Stimulated activated CD8-positive, alpha-beta memory T cell treated with anti-CD3 and anti-CD28 coated beads, Interleukin-12 subunit alpha, Interleukin-12 subunit beta, amount 100 ng/mL, for 4 hours (primary cell): ENCODE results near the gene MAP9.
A peak's percentile ranks its signal among the peaks of the same experiment; 100 is the strongest.
"Not testable (repeated sequence)": the region's sequence is repeated elsewhere in the genome, so short reads cannot be mapped to it uniquely, and the experiment has no call there.

Experiments used
- DNase-seq: peaks from one replicate; pipeline ENCODE4 v3.0.0-alpha.2; 2020; ENCODE audit warnings: low read depth

MAP9 gene

GRCh38 chr4:155376387-155377268 is at the start of gene MAP9:
MAP9 (minus strand) TSS chr4:155376965; CDS start chr4:155375850, 1,115 bp downstream.
- peak; percentile 75 for DNase-seq

GRCh38 chr4:155424778-155425177 is 48.0 kb upstream of the MAP9 start:
- not testable (repeated sequence) for DNase-seq

- no peak for DNase-seq
These were observed 46.9 kb upstream of the MAP9 start for GRCh38 chr4:155423671-155424070.

GRCh38 chr4:155419266-155419665 is 42.5 kb upstream of the MAP9 start:
- no peak for DNase-seq

GRCh38 chr4:155415662-155416061 is 38.9 kb upstream of the MAP9 start:
- DNase-seq: no peak

GRCh38 chr4:155413451-155413850 is 36.7 kb upstream of the MAP9 start:
- DNase-seq: no peak

- DNase-seq: no peak
These were observed 34.8 kb upstream of the MAP9 start for GRCh38 chr4:155411546-155411945.

- no peak for DNase-seq
These were observed 32.0 kb upstream of the MAP9 start for GRCh38 chr4:155408796-155409195.

GRCh38 chr4:155407480-155407879 is 30.7 kb upstream of the MAP9 start:
- no peak for DNase-seq

- no peak for DNase-seq
These were observed 28.3 kb upstream of the MAP9 start for GRCh38 chr4:155405059-155405458.

GRCh38 chr4:155403886-155404285 is 27.1 kb upstream of the MAP9 start:
- no peak for DNase-seq

GRCh38 chr4:155402941-155403340 is 26.2 kb upstream of the MAP9 start:
- DNase-seq: no peak

GRCh38 chr4:155400893-155401292 is 24.1 kb upstream of the MAP9 start:
- no peak for DNase-seq

GRCh38 chr4:155399974-155400697 is 23.4 kb upstream of the MAP9 start:
- DNase-seq: no peak

GRCh38 chr4:155392481-155393184 is 15.9 kb upstream of the MAP9 start:
- no peak for DNase-seq

- DNase-seq: no peak
These were observed 15.2 kb upstream of the MAP9 start for GRCh38 chr4:155391932-155392331.

GRCh38 chr4:155388162-155388561 is 11.4 kb upstream of the MAP9 start:
- no peak for DNase-seq

GRCh38 chr4:155383541-155383940 is 6.8 kb upstream of the MAP9 start:
- no peak for DNase-seq

- DNase-seq: no peak
These were observed 511 bp upstream of the MAP9 start for GRCh38 chr4:155377276-155377675.

GRCh38 chr4:155371432-155372043 is 5.2 kb downstream of the MAP9 start:
- no peak for DNase-seq

- DNase-seq: no peak
These were observed 9.2 kb downstream of the MAP9 start for GRCh38 chr4:155367608-155368007.

GRCh38 chr4:155353923-155354540 is 22.7 kb downstream of the MAP9 start:
- no peak for DNase-seq
